GM18909 (cell line): ENCODE data around the gene CAPN11.

ENCODE experiments used
- ATAC-seq: cut with Tn5 transposase; IDR thresholded peaks from one replicate; pipeline ENCODE4 v1.9.1; 2021; ENCODE audit warnings: mild to moderate bottlenecking; ENCODE audit not compliant: unreplicated experiment, poor library complexity

CAPN11 gene

GRCh38 chr6:44202332-44202971 lies 43.8 kb downstream of the CAPN11 start:
- ATAC-seq = no peak

- ATAC-seq = no peak
Measured at GRCh38 chr6:44202972-44203750, 44.5 kb downstream of the CAPN11 start.

GRCh38 chr6:44203955-44204354 lies 45.3 kb downstream of the CAPN11 start:
- ATAC-seq = no peak

GRCh38 chr6:44207966-44208365 lies 49.3 kb downstream of the CAPN11 start:
- no peak for ATAC-seq

- ATAC-seq = no peak
Measured at GRCh38 chr6:44211284-44211683, 52.7 kb downstream of the CAPN11 start.

GRCh38 chr6:44214307-44214706 lies 55.7 kb downstream of the CAPN11 start:
- no peak for ATAC-seq

GRCh38 chr6:44216677-44217331 lies 58.2 kb downstream of the CAPN11 start, which contains the start of gene MYMX:
TSS of gene MYMX (plus strand) at chr6:44216926. CDS start at chr6:44217472, 546 bp downstream.
- ATAC-seq = no peak

GRCh38 chr6:44217332-44218143 lies 58.9 kb downstream of the CAPN11 start:
- ATAC-seq = no peak

- peak; percentile 55 for ATAC-seq
Measured at GRCh38 chr6:44219053-44219814, 60.6 kb downstream of the CAPN11 start.

- ATAC-seq = no peak
Measured at GRCh38 chr6:44219815-44220784, 61.5 kb downstream of the CAPN11 start.

GRCh38 chr6:44220913-44221290 lies 62.3 kb downstream of the CAPN11 start:
- no peak for ATAC-seq

GRCh38 chr6:44221291-44221960 lies 62.8 kb downstream of the CAPN11 start:
- ATAC-seq = peak; percentile 38

GRCh38 chr6:44221961-44222335 lies 63.3 kb downstream of the CAPN11 start:
- ATAC-seq = no peak

- no peak for ATAC-seq
Measured at GRCh38 chr6:44222486-44223318, 64.1 kb downstream of the CAPN11 start.

- ATAC-seq = peak; percentile 43
Measured at GRCh38 chr6:44223319-44224028, 64.9 kb downstream of the CAPN11 start, which contains the start of gene SLC29A1. TSS of gene SLC29A1 (plus strand) at chr6:44223595. CDS start at chr6:44227314, 3,719 bp downstream.
